Caki2 (cell line): ENCODE measurements around the gene DUSP2. TPM values are rescaled to one million over a fixed set of nuclear protein-coding genes. Genes with fewer than 3 reads are reported as not detected.
"Not testable (repeated sequence)": the region's sequence is repeated elsewhere in the genome, so short reads cannot be mapped to it uniquely, and the experiment has no call there.

Experiments used
- DNase-seq: peaks from one replicate; pipeline ENCODE4 v3.0.0-alpha.2; 2015; ENCODE audit warnings: low read depth
- in situ Hi-C: cut with HindIII; loops from 2 replicates; pipeline ENCODE4 v1.10.0; 2016; ENCODE audit warnings: low sequenced_read_pairs, low pct_unique_long_range_greater_than_20kb, mixed read lengths
- total RNA-seq: library from RNA; depleted of rRNA; stranded (reverse); fragments of >200 nt; shearing (Covaris generic); gene quantifications from 2 replicates; pipeline ENCODE4 v1.2.3, GENCODE V29; 2014; ENCODE audit warnings: low replicate concordance

Gene DUSP2
- total RNA-seq, 1 experiment from 2014 or later, result 6.1 TPM

GRCh38 chr2:96164459-96165184 is 19.4 kb upstream of the DUSP2 start:
- DNase-seq, result no peak
- in situ Hi-C loops, result no loop called here

- in situ Hi-C loops, result no loop called here
- DNase-seq, result no peak
Measured at GRCh38 chr2:96163768-96164429, 18.7 kb upstream of the DUSP2 start.

GRCh38 chr2:96163415-96163767 is 18.2 kb upstream of the DUSP2 start:
- no peak for DNase-seq
- in situ Hi-C loops, result no loop called here

- DNase-seq, result no peak
- in situ Hi-C loops, result no loop called here
Measured at GRCh38 chr2:96161898-96162297, 16.7 kb upstream of the DUSP2 start.

- DNase-seq, in situ Hi-C loops: not testable (repeated sequence)
Measured at GRCh38 chr2:96160366-96160765, 15.1 kb upstream of the DUSP2 start.

- in situ Hi-C loops, result no loop called here
- no peak for DNase-seq
Measured at GRCh38 chr2:96159084-96159830, 14.0 kb upstream of the DUSP2 start.

- DNase-seq, result no peak
- in situ Hi-C loops, result no loop called here
Measured at GRCh38 chr2:96158554-96158940, 13.3 kb upstream of the DUSP2 start.

GRCh38 chr2:96157649-96158553 is 12.7 kb upstream of the DUSP2 start:
- in situ Hi-C loops, result no loop called here
- DNase-seq, result no peak

GRCh38 chr2:96156926-96157648 is 11.8 kb upstream of the DUSP2 start:
- DNase-seq, result no peak
- in situ Hi-C loops, result no loop called here

GRCh38 chr2:96156011-96156820 is 11.0 kb upstream of the DUSP2 start:
- in situ Hi-C loops, result no loop called here
- no peak for DNase-seq

- in situ Hi-C loops, result no loop called here
- DNase-seq, result no peak
Measured at GRCh38 chr2:96154506-96155380, 9.5 kb upstream of the DUSP2 start.

GRCh38 chr2:96153991-96154431 is 8.8 kb upstream of the DUSP2 start:
- no peak for DNase-seq
- in situ Hi-C loops, result no loop called here

GRCh38 chr2:96153291-96153713 is 8.1 kb upstream of the DUSP2 start:
- in situ Hi-C loops, result no loop called here
- DNase-seq, result no peak

- no peak for DNase-seq
- in situ Hi-C loops, result no loop called here
Measured at GRCh38 chr2:96152304-96153161, 7.3 kb upstream of the DUSP2 start.

- in situ Hi-C loops, result no loop called here
- DNase-seq, result no peak
Measured at GRCh38 chr2:96151595-96152303, 6.5 kb upstream of the DUSP2 start.
